Measurements from ENCODE around the gene COL6A2. TPM values are rescaled to one million over a fixed set of nuclear protein-coding genes. Genes with fewer than 3 reads are reported as not detected.
A peak's percentile ranks its signal among the peaks of the same experiment; 100 is the strongest.

Gene COL6A2
- total RNA-seq, 1 experiment from 2014 or later, result 163 TPM

DNA sequence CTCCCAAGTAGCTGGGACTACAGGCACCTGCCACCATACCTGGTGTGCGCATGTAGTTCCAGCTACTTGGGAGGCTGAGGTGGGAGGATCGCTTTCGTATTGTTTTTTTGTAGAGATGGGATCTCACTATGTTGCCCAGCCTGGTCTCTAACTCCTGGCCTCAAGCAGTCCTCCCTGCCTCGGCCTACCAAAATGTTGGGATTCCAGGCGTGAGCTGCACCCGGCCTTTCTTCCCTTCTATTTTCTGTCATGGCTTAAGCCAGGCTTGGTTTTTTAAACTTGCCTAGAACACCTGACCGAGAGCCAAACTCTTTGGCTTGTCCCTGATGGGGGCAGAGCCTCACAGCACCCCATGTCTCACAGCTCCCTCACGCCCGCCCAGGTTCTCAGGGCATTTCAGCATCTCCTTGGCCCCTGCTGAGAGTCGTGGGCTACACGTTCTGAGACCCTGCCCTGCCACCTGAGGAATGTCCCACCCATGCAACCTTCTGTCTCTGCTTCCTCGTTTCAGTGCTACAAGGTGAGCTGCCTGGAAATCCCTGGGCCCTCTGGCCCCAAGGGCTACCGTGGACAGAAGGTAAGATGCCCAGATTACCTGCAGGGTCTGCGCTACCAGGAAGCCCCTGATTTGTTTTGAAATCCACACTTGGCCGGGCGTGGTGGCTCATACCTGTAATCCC lies 15.7 kb downstream of the COL6A2 start:
- DNase-seq (ENCODE audit: low spot score), result no peak

DNA sequence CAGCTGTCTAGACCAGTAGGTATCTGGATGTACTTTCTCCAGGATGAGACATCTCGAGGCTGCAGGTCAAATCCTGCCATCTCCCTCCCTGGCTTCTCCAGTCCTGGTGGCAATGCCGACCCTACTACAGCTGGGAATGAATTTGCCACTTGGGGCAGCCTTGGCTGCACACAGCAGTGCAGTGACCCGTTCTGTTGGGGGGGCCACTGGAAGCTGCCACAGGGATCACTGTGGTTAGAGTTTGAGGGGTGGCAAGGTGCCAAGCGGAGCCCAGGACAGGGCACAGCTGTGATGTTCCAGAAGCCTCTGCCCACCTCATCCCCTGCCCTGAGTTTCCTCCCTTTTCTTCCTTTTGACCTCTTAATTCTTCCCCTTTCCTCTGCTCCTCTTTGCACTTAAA lies 17.1 kb downstream of the COL6A2 start:
- DNase-seq (ENCODE audit: low spot score), result no peak

DNA sequence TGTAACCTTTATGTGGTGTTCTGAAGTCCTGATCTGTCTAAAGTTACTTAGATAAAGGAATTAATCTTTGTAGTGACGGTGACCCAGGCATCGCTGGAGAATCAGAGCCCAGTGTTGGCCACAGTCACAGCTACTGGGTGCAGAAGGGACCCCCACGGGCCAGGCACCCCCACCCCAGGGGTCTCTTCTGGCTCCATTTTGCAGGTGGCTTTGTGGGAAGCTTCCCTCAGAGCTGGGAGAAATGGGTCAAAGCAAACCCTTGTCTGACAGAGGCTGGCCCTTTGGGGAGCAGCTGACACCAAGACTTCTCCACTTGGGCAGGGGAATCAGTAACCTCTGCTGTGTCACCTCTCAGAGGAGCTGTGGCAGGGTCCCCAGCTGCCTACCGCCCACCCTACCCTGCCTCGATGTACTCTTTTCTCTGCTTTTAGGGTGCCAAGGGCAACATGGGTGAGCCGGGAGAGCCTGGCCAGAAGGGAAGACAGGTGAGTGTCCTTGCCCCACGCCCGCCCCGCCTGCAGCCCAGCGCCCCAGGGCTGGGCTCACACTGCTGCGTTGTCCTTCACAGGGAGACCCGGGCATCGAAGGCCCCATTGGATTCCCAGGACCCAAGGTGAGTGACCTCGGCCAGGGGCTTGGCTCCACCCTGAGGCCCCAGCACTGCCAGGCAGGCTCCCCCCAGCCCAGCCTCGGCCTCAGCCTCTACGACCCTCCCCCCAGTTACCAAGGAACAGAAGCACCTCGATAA lies 17.7 kb downstream of the COL6A2 start:
- no peak for DNase-seq (ENCODE audit: low spot score)

DNA sequence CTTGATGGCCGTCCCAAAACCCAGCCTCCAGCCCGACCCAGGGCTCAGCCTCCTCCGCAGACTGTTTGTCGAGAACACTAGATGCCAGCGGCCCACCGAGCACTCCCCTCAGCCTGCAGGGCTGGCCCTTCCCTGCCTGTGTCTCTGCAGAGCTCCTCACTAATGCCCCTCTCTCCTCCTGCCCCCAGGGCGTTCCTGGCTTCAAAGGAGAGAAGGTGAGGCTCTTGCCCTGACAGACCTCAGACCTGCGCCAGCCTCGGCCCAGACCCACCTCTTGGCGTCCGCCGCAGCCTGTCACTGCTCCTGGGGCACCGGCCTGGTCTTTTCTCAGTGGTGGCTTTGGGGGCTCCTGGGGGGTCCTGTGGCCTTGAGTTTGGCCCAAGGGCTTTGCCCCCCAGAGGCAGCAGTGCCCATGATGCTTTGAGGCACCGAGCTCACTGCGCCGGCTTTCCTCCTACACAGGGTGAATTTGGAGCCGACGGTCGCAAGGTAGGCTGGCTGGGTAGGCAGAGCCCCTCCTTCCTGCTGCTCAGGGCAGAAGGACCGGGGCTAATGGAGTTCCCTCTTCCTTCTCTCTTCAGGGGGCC lies 18.4 kb downstream of the COL6A2 start:
- no peak for DNase-seq (ENCODE audit: low spot score)

DNA sequence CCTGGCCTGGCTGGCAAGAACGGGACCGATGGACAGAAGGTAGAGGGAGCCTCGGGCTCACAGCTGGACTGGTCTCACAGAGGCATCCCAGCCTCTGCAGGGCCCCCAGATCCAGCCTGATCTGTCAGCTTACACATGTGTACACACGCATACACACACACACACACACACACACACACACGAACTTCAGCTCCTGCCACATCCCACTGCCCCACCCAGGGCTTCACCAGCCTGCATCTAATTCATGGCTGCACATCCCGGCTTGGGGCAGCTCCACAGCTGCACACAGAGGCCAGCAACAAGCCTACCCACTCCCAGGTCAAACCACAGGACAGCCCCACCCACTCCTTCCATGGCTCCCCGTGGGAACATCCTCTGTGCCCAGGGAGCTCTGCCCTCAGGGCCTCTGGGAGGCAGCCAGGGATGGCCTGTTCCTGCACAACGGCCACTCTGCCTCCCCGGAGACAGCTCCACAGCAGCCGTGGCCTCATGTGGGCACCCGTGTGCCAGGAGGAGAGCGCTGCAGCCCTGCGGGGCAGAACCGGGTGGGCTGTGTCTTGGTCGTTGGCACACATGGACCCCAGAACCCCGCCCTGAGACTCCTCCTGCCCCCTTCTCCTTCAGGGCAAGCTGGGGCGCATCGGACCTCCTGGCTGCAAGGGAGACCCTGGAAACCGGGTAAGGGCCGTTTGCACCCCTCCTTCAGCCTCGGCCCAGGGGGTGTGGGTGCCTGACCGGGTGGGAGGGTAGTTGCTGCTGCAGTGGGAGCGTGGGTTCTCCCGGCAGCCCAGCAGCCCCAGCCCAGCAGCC lies 19.1 kb downstream of the COL6A2 start:
- peak; percentile 76 for DNase-seq (ENCODE audit: low spot score)

DNA sequence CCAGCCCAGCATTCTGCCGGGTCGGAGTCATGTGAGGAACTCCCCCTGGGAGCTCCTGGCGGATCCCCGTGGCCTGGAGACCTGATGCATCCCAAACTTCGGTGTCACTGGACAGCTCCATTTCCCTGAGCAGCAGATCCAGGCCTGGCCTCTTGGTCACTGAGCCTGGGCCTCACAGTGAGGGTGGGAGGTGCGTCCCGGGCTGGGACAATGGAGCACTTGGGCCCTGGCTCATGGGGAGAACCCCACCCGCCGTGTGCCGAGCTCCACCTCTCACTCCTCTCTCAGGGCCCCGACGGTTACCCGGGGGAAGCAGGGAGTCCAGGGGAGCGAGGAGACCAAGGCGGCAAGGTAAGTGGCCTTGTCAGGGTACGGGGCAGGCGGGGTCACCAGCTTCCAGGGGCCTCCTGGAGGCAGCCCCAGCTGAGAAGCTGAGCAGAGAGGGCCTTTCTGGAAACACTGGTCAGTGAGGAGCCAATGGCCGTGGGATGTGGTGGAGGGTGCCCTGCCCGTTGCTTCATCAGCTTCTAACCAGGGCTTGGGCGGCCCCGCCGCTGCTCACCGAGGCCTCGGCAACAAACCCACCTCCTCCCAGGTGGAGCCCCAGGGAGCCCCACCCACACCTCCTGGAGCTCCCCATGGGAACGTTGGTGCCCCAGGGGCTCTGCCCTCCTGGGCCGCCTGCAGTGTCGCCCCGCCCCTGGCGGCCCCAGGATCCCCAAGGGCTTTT lies 19.8 kb downstream of the COL6A2 start:
- DNase-seq (ENCODE audit: low spot score), result no peak

DNA sequence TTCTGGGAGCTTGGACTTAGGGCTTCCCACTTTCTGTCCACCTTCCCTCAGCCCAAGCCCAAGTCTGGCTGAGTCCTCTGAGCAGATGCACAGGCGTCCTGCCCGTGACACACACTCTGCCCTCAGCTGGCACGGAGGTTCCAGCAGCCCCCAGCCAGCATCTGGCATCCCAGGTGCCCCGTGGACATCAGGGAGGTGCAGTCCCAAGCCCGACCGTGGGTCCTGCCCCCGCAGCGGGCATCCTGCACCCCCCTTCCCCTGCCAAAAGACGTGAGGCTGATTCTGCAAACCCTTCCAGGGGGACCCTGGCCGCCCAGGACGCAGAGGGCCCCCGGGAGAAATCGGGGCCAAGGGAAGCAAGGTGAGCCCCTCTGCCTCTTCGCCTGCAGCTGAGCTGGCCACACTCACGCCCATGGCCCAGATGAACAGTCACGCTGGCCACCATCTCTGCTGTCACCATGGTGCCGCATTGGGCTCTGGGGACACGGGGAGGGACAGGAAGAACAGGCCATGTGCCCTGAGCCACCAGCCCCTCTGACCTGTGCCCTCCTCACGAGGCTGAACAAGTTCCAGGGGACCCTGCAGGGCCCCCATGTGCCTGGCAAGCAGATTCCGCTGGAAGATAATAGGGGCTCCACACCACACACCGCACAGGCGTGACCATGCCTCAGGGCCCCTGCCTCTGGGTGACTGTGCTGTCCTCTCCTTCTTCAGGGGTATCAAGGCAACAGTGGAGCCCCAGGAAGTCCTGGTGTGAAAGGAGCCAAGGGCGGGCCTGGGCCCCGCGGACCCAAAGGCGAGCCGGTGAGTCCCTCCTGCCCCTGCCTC lies 20.6 kb downstream of the COL6A2 start:
- no peak for DNase-seq (ENCODE audit: low spot score)

DNA sequence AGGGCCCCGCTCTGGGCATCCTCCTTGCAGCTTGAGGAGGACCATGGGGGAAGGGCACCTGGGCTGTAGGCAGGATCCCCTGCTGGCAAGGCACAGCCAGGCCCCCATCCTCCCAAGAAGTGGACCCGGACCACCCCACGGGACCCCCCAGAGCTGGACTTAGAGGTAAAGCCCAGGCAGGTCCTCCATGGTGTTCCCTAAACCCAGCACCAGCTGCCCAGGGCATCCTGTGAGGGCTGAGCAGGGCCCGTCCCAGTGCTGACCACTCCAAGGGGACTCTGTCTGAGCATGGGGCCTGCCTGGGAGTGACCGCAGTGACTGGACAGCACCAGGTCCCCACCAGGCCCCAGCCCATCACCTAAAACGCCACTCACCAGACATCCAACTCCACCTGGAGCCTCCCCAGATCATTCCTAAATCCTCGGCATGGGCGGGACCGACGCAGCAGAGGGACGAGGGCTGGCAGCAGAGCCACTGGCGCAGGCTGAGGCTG lies 21.3 kb downstream of the COL6A2 start:
- no peak for DNase-seq (ENCODE audit: low spot score)

DNA sequence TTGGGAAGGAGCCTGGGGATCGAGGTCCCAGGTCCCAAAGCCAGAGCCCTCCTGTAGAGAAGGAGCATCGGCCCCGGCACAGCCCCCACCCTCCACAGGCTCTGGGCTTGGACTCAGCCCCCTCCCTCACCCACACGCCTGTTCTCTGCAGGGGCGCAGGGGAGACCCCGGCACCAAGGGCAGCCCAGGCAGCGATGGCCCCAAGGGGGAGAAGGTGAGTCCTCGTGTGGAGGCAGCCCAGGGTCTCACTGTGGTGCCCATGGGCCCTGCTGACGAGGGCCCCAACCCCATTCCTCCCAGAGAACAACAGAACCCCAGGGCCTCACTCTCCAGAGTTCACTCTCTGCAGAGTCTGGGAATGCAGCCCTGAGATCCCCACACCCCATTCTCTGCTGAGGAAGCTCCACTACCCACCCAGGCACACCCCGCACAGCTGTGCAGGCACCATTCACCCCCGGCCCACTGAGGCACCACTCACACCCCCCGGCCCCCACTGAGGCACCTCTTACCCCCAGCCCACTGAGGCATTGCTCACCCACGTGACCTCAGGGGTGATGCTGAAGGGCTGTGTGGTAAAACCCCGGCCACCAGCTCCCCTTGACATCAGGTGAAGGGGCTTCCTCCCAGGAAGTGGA lies 21.8 kb downstream of the COL6A2 start:
- no peak for DNase-seq (ENCODE audit: low spot score)

DNA sequence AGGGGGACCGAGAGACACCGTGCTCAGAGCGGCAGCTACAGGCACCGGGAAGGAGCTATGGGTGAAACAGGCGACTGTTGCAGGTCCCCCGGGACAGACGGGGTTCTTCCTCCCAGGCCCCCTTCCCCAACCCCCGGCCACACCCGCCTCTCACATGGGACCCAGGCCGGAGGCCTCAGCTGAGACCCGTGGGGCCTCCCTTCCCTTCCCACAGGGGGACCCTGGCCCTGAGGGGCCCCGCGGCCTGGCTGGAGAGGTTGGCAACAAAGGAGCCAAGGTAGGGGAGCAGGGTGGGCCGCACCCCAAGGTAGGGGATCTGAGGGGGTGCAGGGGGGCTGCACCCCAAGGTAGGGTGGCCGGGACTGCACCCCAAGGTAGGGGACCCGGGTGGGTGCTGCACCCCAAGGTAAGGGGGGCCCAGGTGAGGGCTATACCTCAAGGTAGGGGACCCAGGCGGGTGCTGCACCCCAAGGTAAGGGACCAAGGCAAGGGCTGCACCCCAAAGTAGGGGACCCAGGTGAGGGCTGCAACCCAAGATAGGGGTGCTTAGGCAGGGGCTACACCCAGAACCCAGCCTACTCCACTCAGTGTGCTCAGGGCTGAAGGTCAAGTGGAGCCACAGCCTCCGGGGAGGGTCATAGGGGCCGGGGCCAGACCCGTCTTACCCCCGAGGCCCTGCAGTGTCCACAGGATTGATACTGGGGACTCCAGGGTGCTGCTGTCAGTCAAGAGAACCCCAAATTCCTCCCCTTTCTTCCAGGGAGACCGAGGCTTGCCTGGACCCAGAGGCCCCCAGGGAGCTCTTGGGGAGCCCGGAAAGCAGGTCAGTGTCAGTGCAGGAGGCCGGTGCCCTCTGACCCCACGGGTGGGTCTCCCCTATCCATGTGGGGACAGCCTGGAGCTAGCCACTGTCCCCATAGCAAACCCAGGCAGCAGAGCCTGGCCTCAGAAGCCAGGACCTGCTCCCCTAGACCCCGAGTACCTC lies 22.7 kb downstream of the COL6A2 start:
- DNase-seq (ENCODE audit: low spot score), result no peak

DNA sequence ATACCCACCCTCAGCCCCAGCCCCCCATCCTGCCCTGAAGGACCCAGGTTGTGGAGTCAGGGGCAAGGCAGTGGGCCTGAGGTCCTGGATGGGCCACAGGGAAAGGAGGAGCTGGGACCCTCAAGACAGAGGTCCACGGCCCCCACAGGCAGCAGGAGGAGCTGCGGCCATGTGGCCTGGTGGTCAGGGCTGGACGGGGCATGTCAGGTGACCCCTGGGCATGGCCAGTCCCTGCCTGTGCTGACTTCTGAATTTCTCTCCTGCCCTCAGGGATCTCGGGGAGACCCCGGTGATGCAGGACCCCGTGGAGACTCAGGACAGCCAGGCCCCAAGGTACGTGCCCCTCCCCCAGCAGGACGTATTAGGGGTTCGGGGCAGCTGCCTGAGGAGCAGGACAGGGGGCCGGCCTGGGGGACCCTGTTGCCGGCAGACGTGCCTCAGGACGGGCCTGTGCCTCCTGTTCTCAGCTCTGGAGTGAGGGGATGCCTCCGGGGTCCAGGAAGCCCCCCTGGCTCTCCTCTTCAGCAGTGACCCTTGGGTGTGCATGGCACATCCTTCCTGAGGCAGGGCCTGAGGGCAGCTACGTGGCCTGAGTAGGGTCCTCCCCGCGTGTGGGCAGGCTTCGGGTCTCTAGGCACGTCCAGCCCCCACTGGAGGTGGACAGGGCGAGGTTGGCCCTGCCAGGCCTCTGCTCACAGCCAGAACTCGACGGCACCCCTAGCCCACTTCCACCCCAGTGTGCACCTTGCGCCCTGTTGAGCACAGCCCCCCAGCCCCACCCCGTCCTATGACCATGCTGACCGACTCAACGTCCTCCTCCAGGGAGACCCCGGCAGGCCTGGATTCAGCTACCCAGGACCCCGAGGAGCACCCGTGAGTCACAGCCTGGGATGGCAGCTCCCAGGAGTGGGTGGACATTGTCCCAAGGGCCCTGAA lies 23.6 kb downstream of the COL6A2 start:
- DNase-seq (ENCODE audit: low spot score), result no peak

DNA sequence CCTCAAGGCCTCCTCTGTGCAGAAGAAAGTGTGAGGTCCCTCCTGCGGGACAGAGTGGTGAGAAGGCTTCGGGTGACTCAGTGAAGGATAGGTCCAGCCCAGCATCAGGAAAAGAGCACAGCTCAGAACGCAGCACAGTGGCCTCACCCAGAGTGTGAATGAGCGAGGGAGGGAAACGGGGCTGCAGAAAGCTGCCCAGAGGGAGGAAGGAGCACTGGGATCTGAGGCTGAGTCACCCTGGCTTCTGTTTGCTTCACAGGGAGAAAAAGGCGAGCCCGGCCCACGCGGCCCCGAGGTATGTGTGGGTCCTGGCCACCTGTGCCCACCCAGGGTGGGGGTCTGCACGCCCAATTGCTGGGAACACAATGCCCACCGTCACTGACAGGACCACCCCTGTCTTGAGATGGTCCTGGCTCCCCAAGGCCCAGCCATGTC lies 24.3 kb downstream of the COL6A2 start:
- peak; percentile 79 for DNase-seq (ENCODE audit: low spot score)

DNA sequence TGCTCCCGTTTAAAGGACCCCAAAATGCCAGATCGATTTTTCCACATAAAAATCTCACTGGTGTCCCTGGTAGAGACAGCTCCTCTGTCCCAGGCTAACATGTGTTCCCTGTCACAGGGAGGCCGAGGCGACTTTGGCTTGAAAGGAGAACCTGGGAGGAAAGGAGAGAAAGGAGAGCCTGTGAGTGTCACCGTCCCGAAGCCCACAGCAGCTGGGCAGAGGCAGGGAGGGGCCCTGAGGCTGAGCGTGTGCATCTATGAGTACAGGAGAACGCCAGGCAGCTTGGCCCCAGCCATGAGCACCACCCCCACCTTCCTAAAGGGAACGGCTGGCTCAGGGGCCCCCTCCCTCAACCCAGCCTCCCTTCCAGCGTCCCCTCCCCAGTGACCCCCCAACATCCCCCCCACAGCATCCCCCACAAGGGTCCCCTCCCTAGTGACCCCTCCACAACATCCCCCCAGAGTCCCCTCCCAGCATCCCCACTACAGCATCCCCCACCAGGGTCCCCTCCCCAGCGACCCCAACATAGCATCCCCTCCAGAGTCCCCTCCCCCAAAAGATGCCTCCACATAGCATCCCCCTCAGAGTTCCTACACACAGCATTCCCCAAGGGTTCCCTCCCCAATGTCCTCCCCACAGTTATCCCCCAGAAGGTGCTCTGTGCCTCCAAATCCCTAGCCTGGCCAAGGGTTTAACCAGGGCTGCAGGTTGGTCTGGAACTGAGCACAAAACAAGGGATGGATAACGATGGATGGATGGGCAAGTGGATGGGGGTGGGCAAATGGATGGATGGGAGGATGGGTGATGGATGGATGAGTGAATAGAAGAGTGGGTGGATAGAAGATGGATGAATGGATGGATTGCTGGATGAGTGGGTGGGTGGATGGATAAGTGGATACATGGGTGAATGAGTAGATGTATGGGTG lies 25.1 kb downstream of the COL6A2 start:
- DNase-seq (ENCODE audit: low spot score), result no peak

DNA sequence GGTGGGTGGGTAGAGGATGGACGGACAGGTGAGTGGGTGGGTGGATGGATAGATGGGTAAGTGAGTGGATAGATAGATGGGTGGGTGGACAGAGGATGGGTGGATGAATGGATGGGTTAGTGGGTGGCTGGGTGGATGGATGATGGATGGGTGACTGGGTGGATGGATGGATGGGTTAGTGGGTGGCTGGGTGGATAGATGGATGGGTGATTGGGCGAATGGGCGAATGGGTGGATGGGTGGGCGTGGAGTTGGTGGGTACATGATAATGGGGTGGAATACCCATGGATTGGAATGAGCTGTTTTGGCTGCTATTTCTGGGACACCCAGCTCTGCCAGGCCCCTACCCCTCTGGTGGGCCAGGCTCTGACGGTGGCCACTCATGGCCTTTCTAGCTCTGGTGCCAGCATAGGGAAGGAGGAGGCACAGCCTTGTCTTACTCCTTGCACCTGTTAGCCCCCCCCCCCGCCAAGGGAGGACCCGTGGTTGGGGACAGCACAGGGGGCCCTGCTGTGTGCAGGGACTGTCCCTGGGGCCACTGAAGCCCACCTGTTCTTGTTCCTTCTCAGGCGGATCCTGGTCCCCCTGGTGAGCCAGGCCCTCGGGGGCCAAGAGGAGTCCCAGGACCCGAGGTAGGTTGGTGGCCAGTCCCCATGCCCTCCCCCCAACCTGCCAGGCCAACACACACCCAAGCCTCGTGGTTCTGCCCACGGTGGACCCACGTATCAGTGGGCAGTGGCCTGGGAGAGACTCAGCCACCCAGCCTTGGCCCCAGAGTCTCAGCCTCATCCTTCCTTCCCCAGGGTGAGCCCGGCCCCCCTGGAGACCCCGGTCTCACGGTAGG lies 26.4 kb downstream of the COL6A2 start:
- no peak for DNase-seq (ENCODE audit: low spot score)

Measured in A172 (cell line).